Upper lobe of right lung (tissue), 1 donor: ENCODE results near the gene GCH1. TPM values are rescaled to one million over a fixed set of nuclear protein-coding genes. Genes with fewer than 3 reads are reported as not detected.
"Not testable (repeated sequence)": the region's sequence is repeated elsewhere in the genome, so short reads cannot be mapped to it uniquely, and the experiment has no call there.

ENCODE experiments used
- ATAC-seq: fragments of 200-7000 bp; cut with Tn5 transposase; one replicate; pipeline ENCODE4 v1.9.1; 2020; ENCODE audit warnings: mild to moderate bottlenecking, moderate library complexity
- DNase-seq: peaks from one replicate; pipeline ENCODE4 v3.0.0-alpha.2; 2020
- H3K27ac ChIP-seq: fragments of 200-600 bp; one replicate; pipeline ENCODE4 v1.8.0; 2022
- H3K27me3 ChIP-seq: fragments of 200-600 bp; one replicate; pipeline ENCODE4 v1.8.0; 2022; ENCODE audit warnings: mild to moderate bottlenecking
- H3K36me3 ChIP-seq: fragments of 200-600 bp; one replicate; pipeline ENCODE4 v1.8.0; 2022
- H3K4me1 ChIP-seq: fragments of 200-600 bp; one replicate; pipeline ENCODE4 v1.8.0; 2022
- H3K4me3 ChIP-seq: fragments of 200-600 bp; one replicate; pipeline ENCODE4 v1.8.0; 2022; ENCODE audit warnings: mild to moderate bottlenecking
- H3K9me3 ChIP-seq: fragments of 200-600 bp; one replicate; pipeline ENCODE4 v1.8.0; 2022
- CTCF ChIP-seq: fragments of 200-600 bp; IDR thresholded peaks from one replicate; pipeline ENCODE4 v1.8.0; 2022; ENCODE audit warnings: antibody characterized with exemption
- intact Hi-C: fragments of 100-400 bp; cut with DNase I; formaldehyde crosslinking; loops from one replicate; pipeline ENCODE4 v1.11.0; 2022
- total RNA-seq: library from RNA; stranded (reverse); fragmentation: NEBNext Ultra II Directional; extraction: Animal tissue kit (Norgen Biotek cat#: 25700); gene quantifications from one replicate; pipeline ENCODE4 v1.2.1, GENCODE V29; 2021
- donor health status: DM: no; HTN: yes; CAD: no; lungs with severe emphysema.

The GCH1 gene
- total RNA-seq, 1 donor from 2014 or later = 14.3 TPM

GRCh38 chr14:54805445-54806322 is 96.9 kb downstream of the GCH1 start:
- peak; percentile 90 for DNase-seq
- intact Hi-C loops = no loop called here
- peak; percentile 98 for TF ChIP-seq CTCF
- Histone ChIP-seq H3K4me1 (peaks cover 6% of the 10 kb centered on the region), H3K4me3 (no peak overlapping the region), H3K27me3 (no peaks in the 10 kb centered on the region), H3K9me3 (no peaks in the 10 kb centered on the region), H3K36me3 (no peaks in the 10 kb centered on the region), H3K27ac (no peak overlapping the region)
- ATAC-seq = peak; percentile 96

- no peaks in the 10 kb centered on the region for H3K36me3 ChIP-seq
- ATAC-seq (no peak), DNase-seq (no peak)
- peaks cover 6% of the 10 kb centered on the region for H3K4me1 ChIP-seq
- no peaks in the 10 kb centered on the region for H3K27me3 ChIP-seq
- no peaks in the 10 kb centered on the region for H3K9me3 ChIP-seq
- intact Hi-C loops = no loop called here
- no peak for TF ChIP-seq CTCF
- H3K27ac ChIP-seq = no peak overlapping the region
- H3K4me3 ChIP-seq = no peak overlapping the region
Measured at GRCh38 chr14:54805070-54805444, 97.6 kb downstream of the GCH1 start.

- Histone ChIP-seq H3K4me1 (peaks cover 6% of the 10 kb centered on the region), H3K4me3 (no peak overlapping the region), H3K27ac (no peak overlapping the region), H3K27me3 (no peaks in the 10 kb centered on the region), H3K36me3 (no peaks in the 10 kb centered on the region), H3K9me3 (no peaks in the 10 kb centered on the region)
- no peak for TF ChIP-seq CTCF
- intact Hi-C loops = no loop called here
- ATAC-seq (no peak), DNase-seq (no peak)
Measured at GRCh38 chr14:54804538-54805041, 98.0 kb downstream of the GCH1 start.

GRCh38 chr14:54803926-54804537 is 98.6 kb downstream of the GCH1 start:
- intact Hi-C loops = no loop called here
- Histone ChIP-seq H3K27me3 (no peaks in the 10 kb centered on the region), H3K4me1 (peaks cover 6% of the 10 kb centered on the region), H3K27ac (no peak overlapping the region), H3K9me3 (no peaks in the 10 kb centered on the region), H3K36me3 (no peaks in the 10 kb centered on the region), H3K4me3 (no peak overlapping the region)
- DNase-seq (no peak), ATAC-seq (no peak)
- no peak for TF ChIP-seq CTCF

GRCh38 chr14:54803396-54803795 is 99.2 kb downstream of the GCH1 start:
- H3K4me3 ChIP-seq = no peak overlapping the region
- intact Hi-C loops = no loop called here

GRCh38 chr14:54801482-54801881 is 101.1 kb downstream of the GCH1 start:
- H3K27me3 ChIP-seq, DNase-seq, H3K4me1 ChIP-seq, intact Hi-C loops, H3K4me3 ChIP-seq, H3K9me3 ChIP-seq, H3K36me3 ChIP-seq, H3K27ac ChIP-seq, ATAC-seq: not testable (repeated sequence)

More at GRCh38 chr14:54803396-54803795, 99.2 kb downstream of the GCH1 start:
- TF ChIP-seq CTCF = no peak
- ATAC-seq (no peak), DNase-seq (no peak)
- Histone ChIP-seq H3K4me1 (peaks cover 6% of the 10 kb centered on the region), H3K27me3 (no peaks in the 10 kb centered on the region), H3K9me3 (no peaks in the 10 kb centered on the region), H3K27ac (no peak overlapping the region), H3K36me3 (no peaks in the 10 kb centered on the region)
